Lower leg skin (tissue), 4 donors: Measurements from ENCODE around the gene IL1R1. TPM values are rescaled to one million over a fixed set of nuclear protein-coding genes. Genes with fewer than 3 reads are reported as not detected.

Experiments
- DNase-seq, 2 donors: peaks; one replicate each; pipeline ENCODE4 v3.0.0-alpha.2; 2019; ENCODE audit warnings: low spot score in 2 of 2
- H3K4me3 ChIP-seq: fragments of 200-600 bp; sonication (generic); 2 replicates; pipeline ENCODE4 v1.5.1; 2017; ENCODE audit warnings: mild to moderate bottlenecking, low read depth; ENCODE audit not compliant: poor library complexity, severe bottlenecking
- CTCF ChIP-seq, 3 donors: fragments of 450-650 bp; IDR thresholded peaks; one replicate each; pipeline ENCODE4 v1.5.1; 2016; ENCODE audit warnings: antibody characterized with exemption in 3 of 3, mild to moderate bottlenecking in 3 of 3, moderate library complexity in 2 of 3
- POLR2A ChIP-seq, 2 donors: fragments of 450-650 bp; IDR thresholded peaks; one replicate each; pipeline ENCODE4 v1.6.1; 2016 to 2017; ENCODE audit warnings: antibody characterized with exemption in 2 of 2, mild to moderate bottlenecking in 1 of 2, moderate library complexity in 1 of 2
- WGBS, 2 donors: methylation state at CpG; one replicate each; pipeline ENCODE4 v1.1.5; 2018; 5-methylcytosine and 5-hydroxymethylcytosine counted together
- intact Hi-C: fragments of 100-400 bp; cut with DNase I; formaldehyde crosslinking; loops from one replicate; pipeline ENCODE4 v1.15.0; 2023; ENCODE audit warnings: low total_unique reads
- total RNA-seq, 4 donors: library from RNA; depleted of rRNA; stranded (reverse); fragments of >200 nt; gene quantifications; one replicate each; pipeline ENCODE4 v1.1.0, GENCODE V29; 2016

The IL1R1 gene
- total RNA-seq, 4 donors from 2014 or later = 43.2 to 92.9 (median 53.0) TPM

DNA sequence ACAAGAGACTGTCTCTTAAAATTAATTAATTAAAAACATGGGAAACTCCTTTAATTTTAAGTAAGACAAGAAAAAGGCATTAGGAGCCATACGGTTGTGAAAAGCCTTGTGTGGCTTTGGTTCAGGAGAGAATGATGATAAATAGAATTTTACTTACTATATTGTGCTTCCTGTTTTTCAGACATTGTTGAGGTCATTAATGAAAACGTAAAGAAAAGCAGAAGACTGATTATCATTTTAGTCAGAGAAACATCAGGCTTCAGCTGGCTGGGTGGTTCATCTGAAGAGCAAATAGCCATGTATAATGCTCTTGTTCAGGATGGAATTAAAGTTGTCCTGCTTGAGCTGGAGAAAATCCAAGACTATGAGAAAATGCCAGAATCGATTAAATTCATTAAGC is 33.6 kb downstream of the IL1R1 start:
- TF ChIP-seq CTCF (IDR thresholded peaks at IDR 0.05) = no peak
- TF ChIP-seq POLR2A (IDR thresholded peaks at IDR 0.05) = no peak
- H3K4me3 ChIP-seq = no peak overlapping the region
- intact Hi-C loops = loop anchor here (10.0 kb wide), 1 partner anchor 301 kb away; no protein-coding TSS in a partner anchor
- 89 to 95% methylated on average over 3 of the region's 3 CpGs for WGBS, 2 donors
- DNase-seq = no peak

DNA sequence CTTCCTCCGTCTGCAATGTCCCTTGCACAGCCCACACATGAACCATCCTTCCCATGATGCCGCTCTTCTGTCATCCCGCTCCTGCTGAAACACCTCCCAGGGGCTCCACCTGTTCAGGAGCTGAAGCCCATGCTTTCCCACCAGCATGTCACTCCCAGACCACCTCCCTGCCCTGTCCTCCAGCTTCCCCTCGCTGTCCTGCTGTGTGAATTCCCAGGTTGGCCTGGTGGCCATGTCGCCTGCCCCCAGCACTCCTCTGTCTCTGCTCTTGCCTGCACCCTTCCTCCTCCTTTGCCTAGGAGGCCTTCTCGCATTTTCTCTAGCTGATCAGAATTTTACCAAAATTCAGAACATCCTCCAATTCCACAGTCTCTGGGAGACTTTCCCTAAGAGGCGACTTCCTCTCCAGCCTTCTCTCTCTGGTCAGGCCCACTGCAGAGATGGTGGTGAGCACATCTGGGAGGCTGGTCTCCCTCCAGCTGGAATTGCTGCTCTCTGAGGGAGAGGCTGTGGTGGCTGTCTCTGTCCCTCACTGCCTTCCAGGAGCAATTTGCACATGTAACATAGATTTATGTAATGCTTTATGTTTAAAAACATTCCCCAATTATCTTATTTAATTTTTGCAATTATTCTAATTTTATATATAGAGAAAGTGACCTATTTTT is 35.4 kb downstream of the IL1R1 start:
- TF ChIP-seq CTCF (IDR thresholded peaks at IDR 0.05) (no peak), POLR2A (IDR thresholded peaks at IDR 0.05) (no peak)
- DNase-seq = no peak
- intact Hi-C loops = loop anchor here (10.0 kb wide), 1 partner anchor 303 kb away; no protein-coding TSS in a partner anchor
- H3K4me3 ChIP-seq = no peak overlapping the region
- WGBS, 2 donors = 80 to 93% methylated on average over 7 of the region's 7 CpGs

DNA sequence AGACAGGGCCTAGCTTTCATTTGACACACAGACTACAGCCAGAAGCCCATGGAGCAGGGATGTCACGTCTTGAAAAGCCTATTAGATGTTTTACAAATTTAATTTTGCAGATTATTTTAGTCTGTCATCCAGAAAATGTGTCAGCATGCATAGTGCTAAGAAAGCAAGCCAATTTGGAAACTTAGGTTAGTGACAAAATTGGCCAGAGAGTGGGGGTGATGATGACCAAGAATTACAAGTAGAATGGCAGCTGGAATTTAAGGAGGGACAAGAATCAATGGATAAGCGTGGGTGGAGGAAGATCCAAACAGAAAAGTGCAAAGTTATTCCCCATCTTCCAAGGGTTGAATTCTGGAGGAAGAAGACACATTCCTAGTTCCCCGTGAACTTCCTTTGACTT is 36.5 kb downstream of the IL1R1 start:
- TF ChIP-seq POLR2A (IDR thresholded peaks at IDR 0.05) = no peak
- no peak for TF ChIP-seq CTCF (IDR thresholded peaks at IDR 0.05)
- no peak overlapping the region for H3K4me3 ChIP-seq
- 60 to 68% methylated on average over 3 of the region's 3 CpGs for WGBS, 2 donors
- DNase-seq = no peak
- intact Hi-C loops = loop anchor here (10.0 kb wide), 1 partner anchor 304 kb away; no protein-coding TSS in a partner anchor

- no peak overlapping the region for H3K4me3 ChIP-seq
- intact Hi-C loops = loop anchor here (10.0 kb wide), 2 partner anchors 55 to 305 kb away; no protein-coding TSS in a partner anchor
- 92 to 99% methylated on average over 2 of the region's 2 CpGs for WGBS, 2 donors
- no peak for DNase-seq
- no peak for TF ChIP-seq CTCF (IDR thresholded peaks at IDR 0.05)
- no peak for TF ChIP-seq POLR2A (IDR thresholded peaks at IDR 0.05)
Measured at GRCh38 chr2:102179788-102180686, 37.5 kb downstream of the IL1R1 start.

GRCh38 chr2:102180687-102180999 is 38.1 kb downstream of the IL1R1 start:
- WGBS, 2 donors = 48 to 52% methylated on average over 1 of the region's 1 CpG
- DNase-seq = no peak
- TF ChIP-seq POLR2A (IDR thresholded peaks at IDR 0.05) (no peak), CTCF (IDR thresholded peaks at IDR 0.05) (no peak)
- no peak overlapping the region for H3K4me3 ChIP-seq
- intact Hi-C loops = loop anchor here (10.0 kb wide), 1 partner anchor 54 kb away; no protein-coding TSS in a partner anchor
